ENCODE measurements around the gene NPAS3.

The NPAS3 gene

GRCh38 chr14:32938719-32939253 is at the start of gene NPAS3:
Gene NPAS3, plus strand, starts transcription at chr14:32938879.
- DNase-seq (ENCODE audit: low read depth in 2 of 2) = no peak

DNA sequence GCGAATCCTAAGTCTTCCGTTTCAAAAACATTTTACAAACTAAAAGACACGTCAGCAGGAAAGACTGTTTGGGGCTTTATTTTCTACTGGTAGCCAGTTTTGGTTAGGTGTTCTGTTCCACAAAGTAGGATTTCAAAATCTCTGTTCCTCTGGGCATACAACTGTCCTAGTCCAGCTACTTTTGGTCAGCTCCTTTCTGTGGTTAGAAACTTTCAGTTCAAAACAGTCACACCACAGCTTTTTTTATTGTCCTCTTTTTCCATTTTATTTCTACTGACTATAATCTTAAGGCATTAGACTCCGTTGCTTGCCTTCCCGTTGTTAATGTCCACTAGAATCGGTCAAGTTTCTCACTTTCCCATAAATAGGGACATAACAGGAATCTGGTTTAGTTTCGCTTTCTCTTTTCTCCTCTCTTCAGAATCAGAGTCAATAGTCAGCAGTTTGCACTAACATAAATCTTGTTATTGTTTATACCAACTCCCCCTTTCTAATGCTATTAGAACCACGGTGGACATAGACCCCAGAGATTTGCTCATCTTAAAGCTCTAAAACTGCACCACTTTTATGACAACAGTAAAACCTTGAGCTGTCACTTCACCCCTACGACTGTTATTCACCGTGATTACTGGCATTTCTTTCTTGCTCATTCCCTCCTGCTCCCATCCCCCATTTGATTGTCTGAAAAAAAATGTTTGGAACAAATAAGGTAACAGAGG is 41.5 kb upstream of the NPAS3 start:
- DNase-seq (ENCODE audit: low read depth in 2 of 2) = no peak

DNA sequence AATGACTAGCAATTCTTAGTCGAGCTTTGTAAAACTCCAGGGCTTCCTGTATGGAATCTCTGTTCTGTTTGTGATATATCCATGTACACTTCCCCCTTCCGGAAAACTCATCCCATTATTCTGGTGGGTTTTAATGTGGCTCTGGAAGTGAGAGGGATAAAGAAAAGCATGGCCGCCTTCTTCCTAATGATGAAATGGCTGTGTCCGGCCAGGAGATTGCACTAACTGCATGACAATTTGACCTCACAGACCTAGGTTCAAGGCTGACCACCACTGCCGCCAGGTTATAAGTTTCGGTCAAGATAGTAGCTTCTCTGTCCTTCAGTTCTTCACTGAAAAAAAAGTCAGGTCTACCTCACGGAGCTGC is 41.0 kb upstream of the NPAS3 start:
- no peak for DNase-seq (ENCODE audit: low read depth in 2 of 2)

- DNase-seq (ENCODE audit: low read depth in 2 of 2) = no peak
Measured at GRCh38 chr14:32898876-32899275, 39.8 kb upstream of the NPAS3 start.

- no peak for DNase-seq (ENCODE audit: low read depth in 2 of 2)
Measured at GRCh38 chr14:32900547-32900946, 38.1 kb upstream of the NPAS3 start.

DNA sequence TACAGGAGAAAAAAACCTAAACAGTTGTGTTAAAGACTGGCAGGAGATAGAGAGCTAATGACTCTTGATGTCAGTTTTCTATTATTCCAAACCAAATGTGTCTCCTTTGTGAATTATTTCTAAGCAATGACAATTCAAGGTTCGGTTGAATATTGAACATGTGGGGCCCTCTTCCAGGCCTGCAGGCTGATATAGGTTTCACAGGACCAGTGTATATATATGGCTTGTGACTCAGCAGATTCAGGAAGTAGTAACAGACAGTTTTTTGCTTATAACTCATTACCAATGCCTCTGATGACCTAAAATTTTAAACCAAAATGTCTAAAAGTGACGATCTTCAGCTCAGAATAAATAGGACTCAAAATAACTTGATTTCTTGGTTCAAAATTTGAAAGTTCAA is 33.7 kb upstream of the NPAS3 start:
- no peak for DNase-seq (ENCODE audit: low read depth in 2 of 2)

DNA sequence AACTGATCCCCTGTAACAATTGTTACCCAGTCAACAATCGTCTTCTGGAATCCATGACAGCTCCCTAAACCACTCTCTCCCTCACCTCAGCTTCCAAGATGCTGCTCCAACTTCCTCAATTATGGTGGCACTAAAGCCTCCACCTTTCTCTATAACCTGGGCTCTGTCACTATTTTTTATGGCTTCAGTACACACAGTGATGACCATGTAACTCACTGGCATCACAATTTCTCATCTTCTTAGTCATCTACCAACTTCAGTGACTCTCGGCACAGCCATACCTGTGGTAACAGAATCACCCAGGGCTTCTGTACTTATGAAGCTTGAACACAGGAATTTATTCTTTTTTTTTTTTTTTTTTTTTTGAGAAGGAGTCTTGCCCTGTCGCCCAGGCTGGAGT is 32.0 kb upstream of the NPAS3 start:
- DNase-seq (ENCODE audit: low read depth in 2 of 2) = no peak

GRCh38 chr14:32908196-32909084 is 30.2 kb upstream of the NPAS3 start:
- no peak for DNase-seq (ENCODE audit: low read depth in 2 of 2)

DNA sequence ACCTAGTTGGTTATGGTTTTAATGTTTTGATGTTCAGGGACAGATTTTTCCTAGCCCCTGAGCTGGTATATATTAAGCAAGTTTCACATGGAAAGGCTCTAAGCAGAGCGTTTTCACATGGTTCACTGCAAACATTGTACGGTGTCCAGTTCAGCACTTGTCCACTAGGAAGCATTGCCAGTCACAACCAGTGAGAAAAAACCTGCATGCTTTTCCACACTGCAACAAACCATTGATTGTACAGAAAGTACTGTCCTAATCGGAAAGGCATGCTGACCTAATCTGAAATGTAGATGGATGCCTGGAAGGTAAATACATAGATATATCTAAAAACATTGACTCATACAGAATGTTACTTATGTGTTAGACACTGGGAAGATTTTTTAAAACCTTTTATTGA is 25.0 kb upstream of the NPAS3 start:
- no peak for DNase-seq (ENCODE audit: low read depth in 2 of 2)

DNA sequence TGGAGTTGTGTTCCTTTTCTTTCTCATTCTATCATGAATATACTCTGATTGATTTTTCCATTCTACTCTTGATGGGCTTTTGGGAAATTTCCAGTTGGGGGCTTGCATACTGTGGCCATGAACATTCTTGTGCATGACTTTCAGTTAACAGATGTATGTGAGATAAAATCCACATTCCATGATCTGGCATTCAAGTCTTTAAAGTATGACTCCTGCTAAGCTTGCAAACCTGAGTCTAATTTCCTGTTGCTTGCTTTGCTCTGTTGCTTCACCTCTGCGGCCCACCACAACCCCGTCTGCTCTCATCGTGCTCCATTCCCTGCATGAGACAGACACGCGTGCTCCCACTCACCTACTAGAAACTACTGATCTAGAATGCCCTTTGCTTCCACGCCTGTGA is 24.3 kb upstream of the NPAS3 start:
- no peak for DNase-seq (ENCODE audit: low read depth in 2 of 2)

DNA sequence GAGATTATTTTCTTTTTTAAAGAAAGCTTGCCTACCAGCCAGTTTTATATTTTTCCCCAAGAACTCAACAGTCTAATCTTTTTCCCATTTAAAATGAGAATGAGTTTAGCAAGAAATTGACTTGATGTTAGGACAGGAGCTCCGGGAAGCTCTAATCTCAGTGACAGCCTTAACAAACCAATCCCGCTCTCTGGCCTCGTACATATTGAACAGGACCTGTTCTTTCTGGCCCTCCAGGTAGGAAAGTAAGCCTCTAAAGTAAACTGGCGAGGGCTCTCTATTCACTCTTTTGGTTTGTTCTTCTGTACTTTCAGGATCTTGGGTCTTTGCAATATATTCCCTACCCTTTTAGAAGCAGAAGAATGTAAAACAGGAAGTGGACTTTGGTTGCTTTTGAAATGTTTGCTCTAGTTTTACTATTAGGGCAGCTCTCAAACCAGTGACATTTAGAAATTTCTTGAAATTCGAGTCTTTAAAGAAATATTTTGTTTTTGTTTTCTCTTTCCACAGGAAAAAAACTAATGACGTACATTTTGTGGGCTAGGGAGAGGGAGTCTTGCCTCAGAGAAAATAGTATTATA is 17.9 kb upstream of the NPAS3 start:
- DNase-seq (ENCODE audit: low read depth in 2 of 2) = no peak

DNA sequence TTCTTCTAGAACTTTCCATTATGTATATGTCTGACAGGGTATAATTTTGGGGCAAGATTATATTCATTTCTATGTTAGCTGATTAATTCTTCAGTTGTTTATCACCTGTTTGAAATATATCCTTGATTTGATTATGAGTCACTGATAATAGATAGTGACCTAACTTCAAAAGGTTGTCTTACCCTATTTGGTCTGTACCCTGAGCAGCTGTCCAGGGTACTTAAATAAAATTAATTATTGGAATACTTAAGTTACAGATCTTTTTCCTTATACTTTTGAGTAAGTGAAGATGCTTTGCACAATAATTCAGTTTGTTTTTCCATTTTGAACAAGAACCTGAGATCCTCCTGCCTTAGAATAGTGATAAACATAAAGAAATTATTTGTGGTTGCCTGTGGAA is 13.2 kb upstream of the NPAS3 start:
- no peak for DNase-seq (ENCODE audit: low read depth in 2 of 2)

DNA sequence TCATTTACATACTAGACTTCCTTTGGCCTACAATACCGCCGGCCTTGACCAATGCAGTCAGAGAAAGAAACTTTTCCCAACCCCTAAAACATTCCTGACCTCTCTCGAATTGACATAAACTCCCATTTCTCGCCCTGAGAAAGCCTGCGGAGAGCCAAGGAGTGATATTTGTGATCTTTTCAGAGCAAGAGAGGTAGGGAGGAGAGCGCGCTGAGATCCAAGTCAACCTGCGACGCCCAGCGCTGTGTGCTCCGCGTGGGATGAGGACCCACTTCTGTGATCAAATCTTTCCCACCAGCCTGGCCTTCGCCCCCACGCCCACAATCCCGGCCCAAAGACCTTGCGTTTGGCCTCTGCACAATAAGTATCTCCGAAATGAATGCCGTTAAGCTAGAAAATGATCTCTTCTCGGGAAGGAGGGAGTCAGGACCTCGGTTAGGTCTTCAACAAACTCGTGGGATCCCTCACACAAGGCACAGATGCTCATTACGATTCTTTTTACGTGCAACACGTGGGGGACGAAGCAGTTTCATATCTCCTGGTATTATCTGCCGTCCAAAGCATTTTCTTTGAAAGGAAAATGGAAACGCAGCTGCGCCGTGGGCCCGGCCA is 6.3 kb upstream of the NPAS3 start:
- no peak for DNase-seq (ENCODE audit: low read depth in 2 of 2)

GRCh38 chr14:32932914-32933628 is 5.6 kb upstream of the NPAS3 start:
- no peak for DNase-seq (ENCODE audit: low read depth in 2 of 2)

GRCh38 chr14:32933629-32934072 is 5.0 kb upstream of the NPAS3 start:
- DNase-seq (ENCODE audit: low read depth in 2 of 2) = no peak

GRCh38 chr14:32934073-32934880 is 4.4 kb upstream of the NPAS3 start:
- no peak for DNase-seq (ENCODE audit: low read depth in 2 of 2)

DNA sequence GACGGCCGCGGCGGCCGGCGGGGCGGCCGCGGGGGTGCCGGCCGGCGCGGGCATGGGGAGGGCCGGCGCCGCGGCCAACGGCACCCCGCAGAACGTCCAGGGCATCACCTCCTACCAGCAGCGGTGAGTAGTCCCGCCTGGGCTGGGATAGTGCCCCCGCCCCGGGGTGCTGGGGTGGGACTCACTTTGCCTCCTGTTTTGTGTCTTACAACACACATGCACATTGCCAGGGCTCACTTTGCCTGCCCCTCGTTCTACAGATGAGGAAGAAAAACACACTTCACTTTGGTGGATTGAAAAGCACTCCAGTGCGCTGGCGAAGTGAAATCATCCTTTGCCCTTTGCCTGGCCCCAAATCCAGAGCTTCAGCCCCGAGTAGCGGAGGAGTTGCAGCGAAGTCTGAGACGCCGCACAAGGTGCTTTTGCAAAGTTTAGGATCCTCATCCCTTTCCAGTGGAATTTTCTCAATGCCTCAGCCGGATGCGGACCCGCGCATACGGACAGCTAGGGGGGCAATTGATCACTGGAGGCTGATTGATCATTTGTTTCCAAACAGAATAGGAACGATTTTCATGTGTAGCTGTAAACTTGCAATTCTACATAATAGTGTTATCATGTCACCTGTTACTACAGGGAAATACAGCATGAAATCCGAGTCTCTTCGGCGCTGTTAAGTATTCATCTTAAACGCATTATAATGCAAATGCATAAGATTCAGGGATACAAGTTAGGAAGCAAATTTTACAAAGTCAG is 3.6 kb upstream of the NPAS3 start:
- no peak for DNase-seq (ENCODE audit: low read depth in 2 of 2)

DNA sequence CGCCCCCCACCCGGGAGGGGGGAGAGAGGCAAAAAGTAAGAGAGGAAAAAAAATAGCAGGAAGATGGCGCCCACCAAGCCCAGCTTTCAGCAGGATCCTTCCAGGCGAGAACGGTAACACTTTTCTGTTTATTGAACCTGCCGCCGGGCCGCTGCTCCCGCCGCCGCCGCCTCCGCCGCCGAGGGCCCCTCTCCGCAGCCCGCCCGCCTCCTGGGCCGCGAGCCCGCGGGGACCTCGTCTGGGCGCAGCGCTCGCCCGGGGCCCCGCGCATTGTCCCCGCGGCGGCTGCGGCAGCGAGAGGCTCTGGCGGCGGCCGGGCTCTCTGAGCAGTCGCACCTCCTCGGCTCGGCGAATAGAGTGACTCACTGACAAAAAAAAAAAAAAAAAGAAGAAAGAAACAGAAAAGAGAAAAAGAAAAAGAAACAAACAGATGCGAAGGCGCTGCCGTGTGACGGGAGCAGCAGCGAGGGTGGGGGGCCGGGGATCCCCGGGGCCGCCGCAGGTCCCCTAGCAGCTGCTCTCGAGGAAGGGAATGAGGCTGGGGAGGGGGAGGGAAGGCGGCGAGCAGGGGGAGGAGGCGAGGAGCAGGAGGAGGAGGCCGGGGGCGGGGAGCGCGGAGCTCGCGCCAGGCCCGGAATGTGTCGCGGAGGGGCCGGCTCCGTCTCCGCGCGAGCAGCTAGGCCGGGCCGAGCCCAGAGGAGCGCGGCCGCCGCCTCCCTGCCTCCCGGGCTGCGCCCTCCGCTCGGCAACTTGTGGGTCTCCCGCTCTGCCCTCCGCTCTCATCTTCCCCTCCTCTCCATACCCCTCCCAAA is 781 bp downstream of the NPAS3 start:
- no peak for DNase-seq (ENCODE audit: low read depth in 2 of 2)

DNA sequence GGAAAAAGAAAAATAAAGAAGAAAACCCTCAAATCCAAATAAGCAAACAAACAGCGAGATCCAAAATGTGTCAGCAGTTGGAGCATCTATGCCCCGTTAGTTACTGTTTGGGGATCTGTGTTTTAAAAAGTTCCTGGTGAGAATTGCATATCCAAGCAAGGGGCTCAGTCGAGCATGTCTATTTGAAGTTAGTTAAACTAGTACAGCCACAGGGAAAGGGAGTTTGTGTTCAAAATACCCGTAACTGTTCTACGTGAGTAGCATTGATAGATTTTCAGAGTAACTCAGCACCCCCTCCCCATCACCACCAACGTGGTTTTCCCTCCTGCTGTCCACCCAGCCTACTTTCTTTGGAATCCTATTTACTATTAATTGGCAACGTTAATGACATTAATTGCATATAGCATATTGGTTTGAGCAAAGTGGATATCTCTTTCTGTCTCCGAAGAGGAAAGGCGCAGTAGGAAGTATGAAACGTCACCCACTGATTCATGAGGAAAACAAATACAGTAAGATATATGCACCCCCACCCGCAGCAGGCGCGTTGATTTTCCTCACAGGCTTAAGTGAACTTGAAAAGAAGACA is 1.5 kb downstream of the NPAS3 start:
- DNase-seq (ENCODE audit: low read depth in 2 of 2) = no peak

All from stimulated activated CD8-positive, alpha-beta memory T cell treated with anti-CD3 and anti-CD28 coated beads, Interleukin-7, amount 100 ng/mL, for 1 hour (primary cell).